Osteocyte (in vitro differentiated cells): ENCODE results near the gene ETHE1. TPM values are rescaled to one million over a fixed set of nuclear protein-coding genes. Genes with fewer than 3 reads are reported as not detected.
A peak's percentile ranks its signal among the peaks of the same experiment; 100 is the strongest.

ENCODE experiments used
- DNase-seq: peaks from one replicate; pipeline ENCODE4 v3.0.0; 2021; ENCODE audit warnings: mixed read lengths; ENCODE audit not compliant: unreplicated experiment; ENCODE audit errors: extremely low spot score
- H3K27ac Mint-ChIP-seq: one replicate; pipeline ENCODE4 v1.8.0; 2021; ENCODE audit warnings: mild to moderate bottlenecking, mixed read lengths; ENCODE audit not compliant: unreplicated experiment
- H3K27me3 Mint-ChIP-seq: one replicate; pipeline ENCODE4 v1.8.0; 2021; ENCODE audit warnings: mixed read lengths; ENCODE audit not compliant: unreplicated experiment
- H3K36me3 Mint-ChIP-seq: one replicate; pipeline ENCODE4 v1.8.0; 2021; ENCODE audit warnings: mixed read lengths; ENCODE audit not compliant: unreplicated experiment
- H3K4me1 Mint-ChIP-seq: one replicate; pipeline ENCODE4 v1.8.0; 2021; ENCODE audit warnings: mixed read lengths; ENCODE audit not compliant: unreplicated experiment
- H3K4me3 Mint-ChIP-seq: one replicate; pipeline ENCODE4 v1.8.0; 2021; ENCODE audit warnings: mild to moderate bottlenecking, moderate library complexity, mixed read lengths; ENCODE audit not compliant: unreplicated experiment
- H3K9me3 Mint-ChIP-seq: one replicate; pipeline ENCODE4 v1.8.0; 2021; ENCODE audit warnings: mixed read lengths; ENCODE audit not compliant: unreplicated experiment
- CTCF ChIP-seq: fragments of 200-600 bp; sonication (generic); IDR thresholded peaks from 2 replicates; pipeline ENCODE4 v1.5.0; 2021; ENCODE audit warnings: antibody characterized with exemption, mild to moderate bottlenecking, moderate library complexity
- total RNA-seq: library from RNA; stranded (reverse); gene quantifications from 2 replicates; pipeline ENCODE4 v1.2.1, GENCODE V29; 2021

The ETHE1 gene
- total RNA-seq, 1 donor from 2014 or later = 41.8 TPM

GRCh38 chr19:43462785-43463380 lies 64.1 kb downstream of the ETHE1 start:
- Mint-ChIP-seq H3K27me3 (peaks cover 24% of the 10 kb centered on the region), H3K27ac (no peak overlapping the region), H3K36me3 (no peaks in the 10 kb centered on the region), H3K4me1 (peaks cover 10% of the 10 kb centered on the region), H3K9me3 (no peaks in the 10 kb centered on the region), H3K4me3 (peak overlapping the region; percentile 93)
- TF ChIP-seq CTCF = no peak
- no peak for DNase-seq

- DNase-seq = no peak
- no peaks in the 10 kb centered on the region for H3K9me3 Mint-ChIP-seq
- TF ChIP-seq CTCF = no peak
- no peaks in the 10 kb centered on the region for H3K36me3 Mint-ChIP-seq
- H3K4me1 Mint-ChIP-seq = peaks cover 9% of the 10 kb centered on the region
- no peak overlapping the region for H3K27ac Mint-ChIP-seq
- H3K4me3 Mint-ChIP-seq = no peak overlapping the region
- peaks cover 28% of the 10 kb centered on the region for H3K27me3 Mint-ChIP-seq
Observed at GRCh38 chr19:43462383-43462782, 64.6 kb downstream of the ETHE1 start.

- no peak for DNase-seq
- H3K27me3 Mint-ChIP-seq = peaks cover 32% of the 10 kb centered on the region
- no peak for TF ChIP-seq CTCF
- H3K27ac Mint-ChIP-seq = no peak overlapping the region
- H3K36me3 Mint-ChIP-seq = no peaks in the 10 kb centered on the region
- H3K4me3 Mint-ChIP-seq = no peak overlapping the region
- H3K9me3 Mint-ChIP-seq = no peaks in the 10 kb centered on the region
- H3K4me1 Mint-ChIP-seq = peaks cover 6% of the 10 kb centered on the region
Observed at GRCh38 chr19:43461303-43461702, 65.7 kb downstream of the ETHE1 start.

GRCh38 chr19:43460362-43461016 lies 66.5 kb downstream of the ETHE1 start:
- TF ChIP-seq CTCF = no peak
- no peak for DNase-seq
- Mint-ChIP-seq H3K27me3 (peaks cover 30% of the 10 kb centered on the region), H3K4me1 (peaks cover 6% of the 10 kb centered on the region), H3K4me3 (no peak overlapping the region), H3K27ac (no peak overlapping the region), H3K9me3 (no peaks in the 10 kb centered on the region), H3K36me3 (no peaks in the 10 kb centered on the region)

GRCh38 chr19:43457809-43458208 lies 69.2 kb downstream of the ETHE1 start:
- Mint-ChIP-seq H3K4me1 (no peaks in the 10 kb centered on the region), H3K4me3 (no peak overlapping the region), H3K27ac (no peak overlapping the region), H3K36me3 (no peaks in the 10 kb centered on the region), H3K9me3 (peaks cover under 1% of the 10 kb centered on the region), H3K27me3 (peaks cover 31% of the 10 kb centered on the region)
- no peak for TF ChIP-seq CTCF
- no peak for DNase-seq

Other genes starting within 250 kb of the ETHE1 start
- gene CD177, start 173.5 kb downstream of the ETHE1 start, total RNA-seq = not detected in 2 replicates
- not detected in 2 replicates for gene TEX101, start 112.3 kb downstream of the ETHE1 start, total RNA-seq
- gene LYPD3, start 61.6 kb downstream of the ETHE1 start, total RNA-seq = 0.27 TPM in 1 of 2 replicates, not detected in the other
- 6.7 and 8.5 TPM in 2 replicates for gene PHLDB3, start 22.5 kb downstream of the ETHE1 start, total RNA-seq
- gene ZNF575, start 6.0 kb upstream of the ETHE1 start, total RNA-seq = 6.5 and 6.9 TPM in 2 replicates
- 37.1 and 43.2 TPM in 2 replicates for gene XRCC1, start 48.3 kb upstream of the ETHE1 start, total RNA-seq
- 0.91 and 1.2 TPM in 2 replicates for gene PINLYP, start 48.6 kb upstream of the ETHE1 start, total RNA-seq
- gene IRGQ, start 68.9 kb upstream of the ETHE1 start, total RNA-seq = 40.9 and 45.9 TPM in 2 replicates
- gene ZNF576, start 69.4 kb upstream of the ETHE1 start, total RNA-seq = 13.2 and 16.2 TPM in 2 replicates
- gene SRRM5, start 84.9 kb upstream of the ETHE1 start, total RNA-seq = 0.24 and 0.35 TPM in 2 replicates
- 64.0 and 74.1 TPM in 2 replicates for gene ZNF428, start 92.4 kb upstream of the ETHE1 start, total RNA-seq
- 8.8 and 9.0 TPM in 2 replicates for gene CADM4, start 112.6 kb upstream of the ETHE1 start, total RNA-seq
- 21.0 and 23.3 TPM in 2 replicates for gene PLAUR, start 143.0 kb upstream of the ETHE1 start, total RNA-seq
- gene IRGC, start 188.9 kb upstream of the ETHE1 start, total RNA-seq = not detected in 2 replicates
- 64.9 and 71.0 TPM in 2 replicates for gene SMG9, start 227.8 kb upstream of the ETHE1 start, total RNA-seq